ENCODE data around the gene SEMA3C.

The SEMA3C gene

GRCh38 chr7:80699045-80699638, 219.7 kb downstream of the SEMA3C start:
- no peak for TF ChIP-seq TCF12 (IDR thresholded peaks at IDR 0.05; ENCODE audit: low read depth)
- no peak for TF ChIP-seq EP300 (IDR thresholded peaks at IDR 0.05; ENCODE audit: borderline replicate concordance)
- no peak for TF ChIP-seq REST (IDR thresholded peaks at IDR 0.05; ENCODE audit: low read depth)
- peak; percentile 93 for TF ChIP-seq RAD21 (IDR thresholded peaks at IDR 0.05; ENCODE audit: low read depth)
- TF ChIP-seq MAX (IDR thresholded peaks at IDR 0.05) = no peak
- no peak for TF ChIP-seq CREB1 (IDR thresholded peaks at IDR 0.05; ENCODE audit: low read depth)

All from Ishikawa (cell line).